WERI-Rb-1 (cell line): ENCODE measurements around the gene INVS.

Experiments
- DNase-seq: peaks from one replicate; pipeline ENCODE4 v3.0.0-alpha.2; 2020
- H3K27ac ChIP-seq: fragments of 250-450 bp; sonication (Bioruptor Pico); 2 replicates; pipeline ENCODE4 v1.5.1; 2020; ENCODE audit warnings: mild to moderate bottlenecking, moderate library complexity
- H3K27me3 ChIP-seq: fragments of 250-450 bp; sonication (Bioruptor Pico); 2 replicates; pipeline ENCODE4 v1.5.1; 2021; ENCODE audit warnings: mild to moderate bottlenecking, low read depth, moderate library complexity; ENCODE audit not compliant: insufficient read depth, severe bottlenecking
- H3K36me3 ChIP-seq: fragments of 250-450 bp; sonication (Bioruptor Pico); 2 replicates; pipeline ENCODE4 v1.5.1; 2020; ENCODE audit warnings: mild to moderate bottlenecking, moderate library complexity
- H3K4me3 ChIP-seq: 2 replicates; pipeline ENCODE4 v1.5.1; 2011; ENCODE audit warnings: low read depth, mild to moderate bottlenecking, control low read depth, low read length
- H3K9me3 ChIP-seq: fragments of 250-450 bp; sonication (Bioruptor Pico); 2 replicates; pipeline ENCODE4 v1.5.1; 2021; ENCODE audit warnings: mild to moderate bottlenecking, moderate library complexity; ENCODE audit not compliant: severe bottlenecking
- CTCF ChIP-seq: IDR thresholded peaks from 2 replicates; pipeline ENCODE4 v1.5.1; 2011; ENCODE audit warnings: low read depth, mild to moderate bottlenecking, control low read depth, inconsistent platforms, low read length

Gene INVS

GRCh38 chr9:100160021-100160420 lies 61.0 kb downstream of the INVS start:
- H3K4me3 ChIP-seq = no peak overlapping the region
- no peak overlapping the region for H3K27ac ChIP-seq
- no peaks in the 10 kb centered on the region for H3K9me3 ChIP-seq
- TF ChIP-seq CTCF = no peak
- no peak for DNase-seq
- no peaks in the 10 kb centered on the region for H3K36me3 ChIP-seq
- no peaks in the 10 kb centered on the region for H3K27me3 ChIP-seq

- no peak for TF ChIP-seq CTCF
- Histone ChIP-seq H3K27me3 (no peaks in the 10 kb centered on the region), H3K9me3 (no peaks in the 10 kb centered on the region), H3K27ac (peak overlapping the region; percentile 43), H3K36me3 (no peaks in the 10 kb centered on the region), H3K4me3 (no peak overlapping the region)
- no peak for DNase-seq
These were observed 68.1 kb downstream of the INVS start for GRCh38 chr9:100167176-100167575.

GRCh38 chr9:100167915-100168654 lies 69.0 kb downstream of the INVS start:
- TF ChIP-seq CTCF = peak; percentile 41; the same call in 1 of the 2 replicates

GRCh38 chr9:100170085-100170484 lies 71.0 kb downstream of the INVS start:
- Histone ChIP-seq H3K27ac (no peak overlapping the region), H3K36me3 (no peaks in the 10 kb centered on the region; the same call in none of the 2 replicates), H3K27me3 (no peaks in the 10 kb centered on the region), H3K9me3 (peaks cover 9% of the 10 kb centered on the region), H3K4me3 (no peak overlapping the region)
- TF ChIP-seq CTCF = no peak
- no peak for DNase-seq

More at GRCh38 chr9:100167915-100168654, 69.0 kb downstream of the INVS start:
- Histone ChIP-seq H3K9me3 (peaks cover under 1% of the 10 kb centered on the region), H3K4me3 (no peak overlapping the region; the same call in 1 of the 2 replicates), H3K36me3 (no peaks in the 10 kb centered on the region; the same call in 1 of the 2 replicates), H3K27me3 (no peaks in the 10 kb centered on the region), H3K27ac (peak overlapping the region; percentile 43)
- peak; percentile 82 for DNase-seq

- H3K9me3 ChIP-seq = peaks cover 9% of the 10 kb centered on the region
- H3K27me3 ChIP-seq = no peaks in the 10 kb centered on the region
- no peaks in the 10 kb centered on the region; the same call in none of the 2 replicates for H3K36me3 ChIP-seq
- no peak overlapping the region for H3K27ac ChIP-seq
- DNase-seq = no peak
- no peak overlapping the region for H3K4me3 ChIP-seq
- no peak for TF ChIP-seq CTCF
These were observed 71.5 kb downstream of the INVS start for GRCh38 chr9:100170556-100170955.
